PC-3 (cell line): ENCODE measurements around the gene DNAH10.
"Not testable (repeated sequence)": the region's sequence is repeated elsewhere in the genome, so short reads cannot be mapped to it uniquely, and the experiment has no call there.

ENCODE experiments used
- CTCF ChIP-seq: fragments of 300-600 bp; sonication (generic); conservative IDR thresholded peaks from 2 replicates; pipeline ENCODE4 v1.5.1; 2017; ENCODE audit warnings: antibody characterized with exemption, low read depth, mild to moderate bottlenecking, low read length
- EZH2 ChIP-seq: fragments of 300-600 bp; sonication (generic); IDR thresholded peaks from one replicate; pipeline ENCODE4 v1.6.1; 2017; ENCODE audit warnings: antibody characterized with exemption, mild to moderate bottlenecking, low read length; ENCODE audit not compliant: unreplicated experiment
- EZH2phosphoT487 ChIP-seq: fragments of 300-600 bp; sonication (generic); IDR thresholded peaks from 2 replicates; pipeline ENCODE4 v1.6.1; 2018; ENCODE audit warnings: mild to moderate bottlenecking, antibody characterized with exemption, low read length, borderline replicate concordance

GRCh38 chr12:123946516-123947505, 184.7 kb downstream of the DNAH10 start:
- TF ChIP-seq CTCF, EZH2, EZH2phosphoT487: not testable (repeated sequence)
